ENCODE data around the gene BCL2L11.

- no peak for TF ChIP-seq CTCF (IDR thresholded peaks at IDR 0.05; ENCODE audit: extremely low read depth in 1 of 2, insufficient read depth in 1 of 2, low read depth in 1 of 2, low read length in 2 of 2)
- TF ChIP-seq MAX (IDR thresholded peaks at IDR 0.05; ENCODE audit: insufficient read depth, insufficient read length): no peak
- no peak for TF ChIP-seq MYC (IDR thresholded peaks at IDR 0.05; ENCODE audit: low read depth, low read length)
- no peak for TF ChIP-seq EZH2 (IDR thresholded peaks at IDR 0.05; ENCODE audit: borderline replicate concordance, low read depth, low read length, severe bottlenecking)
- peak; percentile 44 for TF ChIP-seq POLR2AphosphoS5 (IDR thresholded peaks at IDR 0.05; ENCODE audit: insufficient read depth, low read depth, low read length)
- no peak for TF ChIP-seq POLR2A (IDR thresholded peaks at IDR 0.05; ENCODE audit: low read depth, low read length)
- TF ChIP-seq JUN (IDR thresholded peaks at IDR 0.05; ENCODE audit: borderline replicate concordance, insufficient read depth, insufficient read length, low read depth): peak; percentile 19
Measured at GRCh38 chr2:111202266-111203040, 81.7 kb downstream of the BCL2L11 start.
